HEK293 (cell line): Measurements from ENCODE around the gene GJD3.

ENCODE experiments used
- CTCF ChIP-seq: fragments of 450-650 bp; formaldehyde crosslinking; IDR thresholded peaks from 2 replicates; pipeline ENCODE4 v1.5.1; 2016; ENCODE audit warnings: missing biosample characterization, missing genetic modification characterization
- GLIS2 ChIP-seq: fragments of 450-650 bp; formaldehyde crosslinking; IDR thresholded peaks from 2 replicates; pipeline ENCODE4 v1.5.1; 2016; ENCODE audit warnings: missing biosample characterization, missing genetic modification characterization
- INSM2 ChIP-seq: fragments of 450-650 bp; formaldehyde crosslinking; IDR thresholded peaks from 2 replicates; pipeline ENCODE4 v1.5.1; 2016; ENCODE audit warnings: missing biosample characterization, missing genetic modification characterization
- YY2 ChIP-seq: fragments of 450-650 bp; formaldehyde crosslinking; IDR thresholded peaks from 2 replicates; pipeline ENCODE4 v1.5.1; 2016; ENCODE audit warnings: missing biosample characterization, missing genetic modification characterization
- ZNF140 ChIP-seq: fragments of 450-650 bp; formaldehyde crosslinking; IDR thresholded peaks from 2 replicates; pipeline ENCODE4 v1.5.1; 2016; ENCODE audit warnings: missing biosample characterization, missing genetic modification characterization
- ZNF18 ChIP-seq: fragments of 450-650 bp; formaldehyde crosslinking; IDR thresholded peaks from 2 replicates; pipeline ENCODE4 v1.5.1; 2016; ENCODE audit warnings: missing biosample characterization, missing genetic modification characterization
- ZNF19 ChIP-seq: fragments of 450-650 bp; formaldehyde crosslinking; IDR thresholded peaks from 2 replicates; pipeline ENCODE4; 2016; ENCODE audit warnings: missing biosample characterization, missing genetic modification characterization, low read depth
- ZNF366 ChIP-seq: fragments of 450-650 bp; formaldehyde crosslinking; conservative IDR thresholded peaks from 2 replicates; pipeline ENCODE4 v1.5.1; 2016; ENCODE audit warnings: missing biosample characterization, missing genetic modification characterization

- TF ChIP-seq CTCF (tag by site-specific recombination) (no peak), ZNF366 (tag by site-specific recombination) (no peak), ZNF19 (tag by site-specific recombination) (no peak), GLIS2 (no peak), YY2 (no peak), ZNF140 (no peak), INSM2 (tag by site-specific recombination) (no peak), ZNF18 (tag by site-specific recombination) (no peak)
Observed at GRCh38 chr17:40374821-40375498, 10.4 kb upstream of the GJD3 start.
